ENCODE data around the gene RBMS3. TPM values are rescaled to one million over a fixed set of nuclear protein-coding genes. Genes with fewer than 3 reads are reported as not detected.

The RBMS3 gene
- total RNA-seq, 2 experiments from 2014 or later = 1.0 TPM; not detected in 1

DNA sequence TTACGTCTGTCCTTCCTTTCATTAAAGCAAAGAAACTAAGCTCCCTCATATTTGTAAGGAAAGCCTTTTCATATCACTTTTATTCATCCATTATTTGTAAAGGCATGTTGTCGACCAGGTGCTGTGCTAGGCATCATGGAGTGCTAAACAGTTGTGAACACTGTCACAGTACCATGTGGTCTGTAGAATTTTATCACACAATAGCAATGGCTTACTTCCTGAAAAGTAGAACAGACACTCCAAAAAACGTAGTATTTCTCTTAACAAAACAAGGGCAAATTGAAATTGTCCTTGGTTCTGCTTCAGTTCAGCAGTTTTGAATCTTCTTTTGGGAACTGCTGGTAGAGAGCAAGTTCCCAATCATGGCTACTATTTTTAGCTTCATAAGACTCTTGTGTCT is 63.3 kb downstream of the RBMS3 start:
- H3K4me2 ChIP-seq (ENCODE audit: low read length) = no peak overlapping the region
- no peaks in the 10 kb centered on the region for H3K36me3 ChIP-seq (ENCODE audit: insufficient read depth, low read length)
- BruUV-seq (replicated peaks) = no TSS peak
- H4K20me1 ChIP-seq (ENCODE audit: insufficient read depth, low read length) = no peaks in the 10 kb centered on the region
- TF ChIP-seq, protein P1, sequence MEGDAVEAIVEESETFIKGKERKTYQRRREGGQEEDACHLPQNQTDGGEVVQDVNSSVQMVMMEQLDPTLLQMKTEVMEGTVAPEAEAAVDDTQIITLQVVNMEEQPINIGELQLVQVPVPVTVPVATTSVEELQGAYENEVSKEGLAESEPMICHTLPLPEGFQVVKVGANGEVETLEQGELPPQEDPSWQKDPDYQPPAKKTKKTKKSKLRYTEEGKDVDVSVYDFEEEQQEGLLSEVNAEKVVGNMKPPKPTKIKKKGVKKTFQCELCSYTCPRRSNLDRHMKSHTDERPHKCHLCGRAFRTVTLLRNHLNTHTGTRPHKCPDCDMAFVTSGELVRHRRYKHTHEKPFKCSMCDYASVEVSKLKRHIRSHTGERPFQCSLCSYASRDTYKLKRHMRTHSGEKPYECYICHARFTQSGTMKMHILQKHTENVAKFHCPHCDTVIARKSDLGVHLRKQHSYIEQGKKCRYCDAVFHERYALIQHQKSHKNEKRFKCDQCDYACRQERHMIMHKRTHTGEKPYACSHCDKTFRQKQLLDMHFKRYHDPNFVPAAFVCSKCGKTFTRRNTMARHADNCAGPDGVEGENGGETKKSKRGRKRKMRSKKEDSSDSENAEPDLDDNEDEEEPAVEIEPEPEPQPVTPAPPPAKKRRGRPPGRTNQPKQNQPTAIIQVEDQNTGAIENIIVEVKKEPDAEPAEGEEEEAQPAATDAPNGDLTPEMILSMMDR (conservative IDR thresholded peaks at IDR 0.05; ENCODE audit: low read length) = no peak
- no peak for TF ChIP-seq EZH2phosphoT487 (IDR thresholded peaks at IDR 0.05; ENCODE audit: borderline replicate concordance, low read depth, low read length)
- no peaks in the 10 kb centered on the region for H3K79me2 ChIP-seq (ENCODE audit: insufficient read depth, low read depth, low read length)
- ChIA-PET CTCF (ENCODE audit: unreplicated experiment) (interaction anchor here (0.5 kb wide), 1 partner anchor 76 kb away, joined by 3 read pairs; no protein-coding TSS in a partner anchor), POLR2A (interaction anchor here (0.7 to 2.0 kb wide), 3 partner anchors 9 to 44 kb away, joined by 3 to 6 read pairs (median 4); no protein-coding TSS in a partner anchor)
- H3K4me3 ChIP-seq (ENCODE audit: low read depth, low read length, poor library complexity, severe bottlenecking) = no peak overlapping the region
- no peaks in the 10 kb centered on the region for H3K9me3 ChIP-seq (ENCODE audit: low read length)
- H3K9me2 ChIP-seq (ENCODE audit: insufficient read depth, low read length) = no peaks in the 10 kb centered on the region
- H3K4me1 ChIP-seq (ENCODE audit: insufficient read depth, low read length, poor library complexity, severe bottlenecking) = no peaks in the 10 kb centered on the region
- no peak for DNase-seq (ENCODE audit: low spot score)
- H2AFZ ChIP-seq (ENCODE audit: low read length) = peak overlapping the region; percentile 37; the same call in 1 of the 2 replicates
- intact Hi-C loops (cut with micrococcal nuclease; ENCODE audit: unreplicated experiment) = no loop called here
- no peak overlapping the region for H3K27ac ChIP-seq (ENCODE audit: low read depth, low read length, poor library complexity, severe bottlenecking)

DNA sequence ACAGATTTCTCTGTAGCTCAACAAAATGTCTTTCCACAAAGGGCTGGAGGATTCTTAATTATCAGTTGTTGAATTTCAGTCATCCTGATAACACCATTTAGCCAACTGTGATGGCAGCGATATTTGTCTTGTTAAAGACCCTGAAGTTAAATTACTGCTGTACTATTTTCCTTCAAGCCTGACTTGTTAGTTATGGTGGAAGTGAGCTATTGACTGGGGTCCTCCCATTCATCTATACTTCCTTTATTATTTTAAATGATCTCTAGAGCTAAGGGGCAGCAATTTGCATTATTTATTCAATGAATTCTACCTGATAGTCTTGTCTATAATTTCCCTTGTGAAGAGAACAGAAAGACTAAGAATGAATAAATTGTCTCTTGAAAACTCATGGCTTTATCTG is 64.1 kb downstream of the RBMS3 start:
- no peak overlapping the region for H3K4me2 ChIP-seq (ENCODE audit: low read length)
- ChIA-PET POLR2A (interaction anchor here (1.2 to 2.0 kb wide), 2 partner anchors 10 to 22 kb away, joined by 6 read pairs; no protein-coding TSS in a partner anchor), CTCF (ENCODE audit: unreplicated experiment) (no interaction called here)
- no peaks in the 10 kb centered on the region for H3K36me3 ChIP-seq (ENCODE audit: insufficient read depth, low read length)
- intact Hi-C loops (cut with micrococcal nuclease; ENCODE audit: unreplicated experiment) = no loop called here
- DNase-seq (ENCODE audit: low spot score) = no peak
- no peaks in the 10 kb centered on the region for H3K9me3 ChIP-seq (ENCODE audit: low read length)
- TF ChIP-seq, protein P1 (conservative IDR thresholded peaks at IDR 0.05; ENCODE audit: low read length) = no peak
- no peak for TF ChIP-seq EZH2phosphoT487 (IDR thresholded peaks at IDR 0.05; ENCODE audit: borderline replicate concordance, low read depth, low read length)
- H3K79me2 ChIP-seq (ENCODE audit: insufficient read depth, low read depth, low read length) = no peaks in the 10 kb centered on the region
- no peaks in the 10 kb centered on the region for H3K4me1 ChIP-seq (ENCODE audit: insufficient read depth, low read length, poor library complexity, severe bottlenecking)
- no peaks in the 10 kb centered on the region for H3K9me2 ChIP-seq (ENCODE audit: insufficient read depth, low read length)
- H4K20me1 ChIP-seq (ENCODE audit: insufficient read depth, low read length) = no peaks in the 10 kb centered on the region
- H2AFZ ChIP-seq (ENCODE audit: low read length) = no peak overlapping the region; the same call in 1 of the 2 replicates
- no peak overlapping the region for H3K27ac ChIP-seq (ENCODE audit: low read depth, low read length, poor library complexity, severe bottlenecking)
- H3K4me3 ChIP-seq (ENCODE audit: low read depth, low read length, poor library complexity, severe bottlenecking) = no peak overlapping the region
- BruUV-seq (replicated peaks) = no TSS peak

DNA sequence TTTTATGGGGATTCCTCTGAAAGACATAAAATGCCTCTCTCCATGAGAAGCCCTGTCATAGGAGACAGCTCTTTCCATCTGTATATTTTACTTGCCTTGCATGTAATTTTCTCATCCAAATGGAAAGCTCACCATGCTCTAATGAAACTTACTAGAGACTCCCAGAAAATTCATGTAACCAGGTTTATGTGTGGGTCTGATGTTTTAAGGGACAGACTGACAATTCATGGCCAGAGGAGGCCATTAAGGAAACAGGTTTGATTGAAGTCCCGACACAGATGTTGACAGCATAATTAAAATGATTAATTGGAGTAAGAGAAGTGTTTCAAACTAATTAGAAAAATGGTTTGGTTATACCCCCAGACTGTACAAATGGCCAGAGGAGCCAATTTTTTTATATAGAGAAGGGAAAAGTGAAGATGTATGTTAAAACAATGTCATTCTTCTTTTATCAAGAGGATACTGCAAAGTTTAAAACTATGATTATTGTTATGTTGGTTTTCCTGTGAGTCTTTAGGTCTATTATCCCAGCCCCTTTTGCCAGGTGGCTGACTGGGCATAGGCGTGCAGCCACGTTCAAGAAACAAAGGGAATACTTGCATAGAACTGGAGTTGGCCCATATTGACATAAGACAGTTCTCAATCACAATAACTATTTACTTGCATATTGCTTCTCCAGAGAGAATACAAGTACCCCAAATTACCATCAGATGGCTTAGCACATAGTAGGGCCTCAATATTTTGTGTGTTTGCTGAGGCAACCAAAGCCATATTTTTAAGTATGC is 64.8 kb downstream of the RBMS3 start:
- no peak overlapping the region for H3K4me3 ChIP-seq (ENCODE audit: low read depth, low read length, poor library complexity, severe bottlenecking)
- no peak overlapping the region for H3K27ac ChIP-seq (ENCODE audit: low read depth, low read length, poor library complexity, severe bottlenecking)
- POLR2A ChIA-PET = interaction anchor here (1.2 to 2.0 kb wide), 3 partner anchors 11 to 46 kb away, joined by 3 to 6 read pairs (median 6); no protein-coding TSS in a partner anchor
- no peak overlapping the region for H3K4me2 ChIP-seq (ENCODE audit: low read length)
- H3K9me2 ChIP-seq (ENCODE audit: insufficient read depth, low read length) = no peaks in the 10 kb centered on the region
- TF ChIP-seq, protein P1 (conservative IDR thresholded peaks at IDR 0.05; ENCODE audit: low read length) = no peak
- no peak for TF ChIP-seq EZH2phosphoT487 (IDR thresholded peaks at IDR 0.05; ENCODE audit: borderline replicate concordance, low read depth, low read length)
- no peak overlapping the region for H2AFZ ChIP-seq (ENCODE audit: low read length)
- no peaks in the 10 kb centered on the region for H3K79me2 ChIP-seq (ENCODE audit: insufficient read depth, low read depth, low read length)
- H3K4me1 ChIP-seq (ENCODE audit: insufficient read depth, low read length, poor library complexity, severe bottlenecking) = no peaks in the 10 kb centered on the region
- no TSS peak for BruUV-seq (replicated peaks)
- no peaks in the 10 kb centered on the region for H4K20me1 ChIP-seq (ENCODE audit: insufficient read depth, low read length)
- no peak for DNase-seq (ENCODE audit: low spot score)
- no peaks in the 10 kb centered on the region for H3K36me3 ChIP-seq (ENCODE audit: insufficient read depth, low read length)
- no peaks in the 10 kb centered on the region for H3K9me3 ChIP-seq (ENCODE audit: low read length)
- CTCF ChIA-PET (ENCODE audit: unreplicated experiment) = no interaction called here
- intact Hi-C loops (cut with micrococcal nuclease; ENCODE audit: unreplicated experiment) = no loop called here

Data from OCI-LY7 (cell line).